Testis (tissue), 3 donors: ENCODE data around the gene NUP214. TPM values are rescaled to one million over a fixed set of nuclear protein-coding genes. Genes with fewer than 3 reads are reported as not detected.
A peak's percentile ranks its signal among the peaks of the same experiment; 100 is the strongest.

Experiments
- DNase-seq: peaks from one replicate; pipeline ENCODE4 v3.0.0-alpha.2; 2019
- H3K27ac ChIP-seq, 2 donors: fragments of 200-600 bp; sonication (generic); one replicate each; pipeline ENCODE4 v1.5.1; 2019
- H3K27me3 ChIP-seq: fragments of 200-600 bp; sonication (generic); one replicate; pipeline ENCODE4 v1.5.1; 2019
- H3K36me3 ChIP-seq: fragments of 200-600 bp; sonication (generic); one replicate; pipeline ENCODE4 v1.5.1; 2017; ENCODE audit warnings: low read depth; ENCODE audit errors: missing control alignments
- H3K4me1 ChIP-seq: fragments of 200-600 bp; sonication (generic); one replicate; pipeline ENCODE4 v1.5.1; 2019
- H3K4me3 ChIP-seq, 2 donors: fragments of 200-600 bp; sonication (generic); one replicate each; pipeline ENCODE4 v1.5.1; 2017 to 2019
- H3K9me3 ChIP-seq: fragments of 200-600 bp; sonication (generic); one replicate; pipeline ENCODE4 v1.5.1; 2017
- CTCF ChIP-seq, 3 experiments: fragments of 450-650 bp in 2 of 3; fragments of 200-600 bp in 1 of 3; sonication (generic) in 1 of 3; IDR thresholded peaks; one replicate each; pipeline ENCODE4 v1.5.1; 2016 to 2019; ENCODE audit warnings: antibody characterized with exemption in 3 of 3, mild to moderate bottlenecking in 2 of 3, moderate library complexity in 1 of 3
- POLR2A ChIP-seq: fragments of 450-650 bp; IDR thresholded peaks from one replicate; pipeline ENCODE4 v1.6.1; 2017; ENCODE audit warnings: antibody characterized with exemption, mild to moderate bottlenecking, moderate library complexity
- WGBS, 2 donors: methylation state at CpG; one replicate each; pipeline ENCODE4 v1.1.5; 2018; 5-methylcytosine and 5-hydroxymethylcytosine counted together
- intact Hi-C: fragments of 100-400 bp; cut with DNase I; formaldehyde crosslinking; loops from one replicate; pipeline ENCODE4 v1.15.1; 2023; ENCODE audit warnings: low total_unique reads
- polyA plus RNA-seq: library from polyadenylated mRNA; stranded (reverse); fragments of 350-450 nt; fragmentation: Illumina TruSeq; extraction: RNeasy Lipid Tissue Mini Kit (QIAGEN cat#74804); gene quantifications from one replicate; pipeline ENCODE4 v1.2.3, GENCODE V29; 2014; ENCODE audit warnings: low read depth, low replicate concordance; ENCODE audit not compliant: insufficient read depth
- total RNA-seq, 2 donors: library from RNA; depleted of rRNA; stranded (reverse); fragments of >200 nt; gene quantifications; one replicate each; pipeline ENCODE4 v1.2.3, GENCODE V29; 2016

Gene NUP214
- total and polyA plus RNA-seq, 3 donors from 2014 or later: 190 to 250 (median 237) TPM

GRCh38 chr9:131254626-131255025 is 129.2 kb downstream of the NUP214 start:
- peaks cover 17% of the 10 kb centered on the region for H3K4me1 ChIP-seq
- intact Hi-C loops: no loop called here

GRCh38 chr9:131255676-131256197 is 130.4 kb downstream of the NUP214 start:
- 68 to 76% methylated on average over 6 to 8 of the region's 8 CpGs for WGBS, 2 donors
- Histone ChIP-seq H3K36me3 (no peaks in the 10 kb centered on the region), H3K27ac (peak overlapping the region; percentile 24 to 48)

More at GRCh38 chr9:131254626-131255025, 129.2 kb downstream of the NUP214 start:
- H3K27ac ChIP-seq: no peak overlapping the region
- no peaks in the 10 kb centered on the region for H3K27me3 ChIP-seq
- 88 to 93% methylated on average over 14 of the region's 14 CpGs for WGBS, 2 donors
- TF ChIP-seq CTCF (IDR thresholded peaks at IDR 0.05): no peak
- DNase-seq: no peak
- no peaks in the 10 kb centered on the region for H3K9me3 ChIP-seq
- no peaks in the 10 kb centered on the region for H3K36me3 ChIP-seq
- no peak overlapping the region for H3K4me3 ChIP-seq

GRCh38 chr9:131257266-131258025 is 132.1 kb downstream of the NUP214 start:
- 87 to 90% methylated on average over 14 to 15 of the region's 15 CpGs for WGBS, 2 donors
- no peaks in the 10 kb centered on the region for H3K27me3 ChIP-seq
- H3K27ac ChIP-seq: no peak overlapping the region
- H3K4me1 ChIP-seq: peaks cover 17% of the 10 kb centered on the region
- no peak overlapping the region for H3K4me3 ChIP-seq
- no peaks in the 10 kb centered on the region for H3K36me3 ChIP-seq
- no peaks in the 10 kb centered on the region for H3K9me3 ChIP-seq
- no peak for DNase-seq
- intact Hi-C loops: no loop called here
- no peak for TF ChIP-seq POLR2A
- TF ChIP-seq CTCF (IDR thresholded peaks at IDR 0.05): no peak

More at GRCh38 chr9:131255676-131256197, 130.4 kb downstream of the NUP214 start:
- no peak for DNase-seq
- Histone ChIP-seq H3K4me1 (peaks cover 17% of the 10 kb centered on the region), H3K27me3 (no peaks in the 10 kb centered on the region), H3K9me3 (no peaks in the 10 kb centered on the region), H3K4me3 (no peak overlapping the region)
- intact Hi-C loops: no loop called here
- no peak for TF ChIP-seq CTCF (IDR thresholded peaks at IDR 0.05)
- no peak for TF ChIP-seq POLR2A

GRCh38 chr9:131258186-131258585 is 132.8 kb downstream of the NUP214 start:
- intact Hi-C loops: no loop called here
- Histone ChIP-seq H3K27ac (no peak overlapping the region), H3K27me3 (no peaks in the 10 kb centered on the region), H3K4me1 (peaks cover 17% of the 10 kb centered on the region), H3K36me3 (no peaks in the 10 kb centered on the region), H3K9me3 (no peaks in the 10 kb centered on the region), H3K4me3 (no peak overlapping the region)
- peak; percentile 87 for DNase-seq
- TF ChIP-seq POLR2A: no peak
- no peak for TF ChIP-seq CTCF (IDR thresholded peaks at IDR 0.05)
- 55 to 70% methylated on average over 15 of the region's 15 CpGs for WGBS, 2 donors
